Liver (tissue), 9 donors: ENCODE measurements around the gene OCA2. TPM values are rescaled to one million over a fixed set of nuclear protein-coding genes. Genes with fewer than 3 reads are reported as not detected.

Experiments used
- DNase-seq: peaks from one replicate; pipeline ENCODE4 v3.0.0-alpha.2; 2017; ENCODE audit warnings: low spot score
- H3K27ac ChIP-seq, 2 donors: one replicate each; pipeline ENCODE4 v1.7.0; 2013; ENCODE audit warnings: inconsistent platforms in 2 of 2, low read length in 2 of 2, control low read depth in 1 of 2, low read depth in 1 of 2, mild to moderate bottlenecking in 1 of 2
- H3K27me3 ChIP-seq, 4 donors: one replicate each; pipeline versions ENCODE4 v1.6.1 to v1.7.0; 2013; ENCODE audit warnings: low read length in 3 of 4, inconsistent platforms in 1 of 4, mild to moderate bottlenecking in 1 of 4, moderate library complexity in 1 of 4; ENCODE audit not compliant: control insufficient read depth in 4 of 4, insufficient read depth in 4 of 4
- H3K36me3 ChIP-seq, 4 donors: one replicate each; pipeline versions ENCODE4 v1.6.1 to v1.7.0; 2013; ENCODE audit warnings: low read length in 3 of 4, mild to moderate bottlenecking in 3 of 4, low read depth in 1 of 4, moderate library complexity in 1 of 4; ENCODE audit not compliant: control insufficient read depth in 4 of 4, insufficient read depth in 3 of 4
- H3K4me1 ChIP-seq, 4 donors: one replicate each; pipeline versions ENCODE4 v1.6.1 to v1.7.0; 2013; ENCODE audit warnings: low read length in 3 of 4, mild to moderate bottlenecking in 3 of 4, moderate library complexity in 1 of 4; ENCODE audit not compliant: control insufficient read depth in 4 of 4, insufficient read depth in 4 of 4
- H3K4me3 ChIP-seq, 3 donors: one replicate each; pipeline versions ENCODE4 v1.6.1 to v1.7.0; 2013; ENCODE audit warnings: low read length in 3 of 3, control low read depth in 1 of 3, low read depth in 1 of 3, mild to moderate bottlenecking in 1 of 3
- H3K9ac ChIP-seq, 2 donors: one replicate each; pipeline ENCODE4 v1.7.0; 2013; ENCODE audit warnings: low read length in 2 of 2, mild to moderate bottlenecking in 2 of 2, moderate library complexity in 2 of 2, control low read depth in 1 of 2, low read depth in 1 of 2
- H3K9me3 ChIP-seq, 4 donors: one replicate each; pipeline versions ENCODE4 v1.6.1 to v1.7.0; 2013; ENCODE audit warnings: low read length in 3 of 4; ENCODE audit not compliant: control insufficient read depth in 4 of 4
- ATF3 ChIP-seq: IDR thresholded peaks from 2 replicates; pipeline ENCODE4 v1.6.1; 2016; ENCODE audit warnings: antibody characterized with exemption
- CTCF ChIP-seq: fragments of 150-350 bp; IDR thresholded peaks from 2 replicates; pipeline ENCODE4 v1.5.1; 2017; ENCODE audit warnings: improper control_type of control experiment, low read depth, low read length; ENCODE audit not compliant: missing input control
- EGR1 ChIP-seq, 2 donors: IDR thresholded peaks; 2 replicates each; pipeline ENCODE4 v1.6.1; 2016 to 2018; ENCODE audit warnings: antibody characterized with exemption in 2 of 2, low read depth in 2 of 2
- FOXA1 ChIP-seq: IDR thresholded peaks from 2 replicates; pipeline ENCODE4 v1.6.1; 2016; ENCODE audit warnings: antibody characterized with exemption
- GABPA ChIP-seq, 2 donors: IDR thresholded peaks in 1 of 2; conservative IDR thresholded peaks in 1 of 2; 2 replicates each; pipeline ENCODE4 v1.6.1; 2016; ENCODE audit warnings: antibody characterized with exemption in 2 of 2, mild to moderate bottlenecking in 1 of 2, moderate library complexity in 1 of 2
- HNF4A ChIP-seq, 2 donors: conservative IDR thresholded peaks; 2 replicates each; pipeline ENCODE4 v1.6.1; 2016; ENCODE audit warnings: antibody characterized with exemption in 2 of 2, mild to moderate bottlenecking in 2 of 2
- HNF4G ChIP-seq: IDR thresholded peaks from 2 replicates; pipeline ENCODE4 v1.6.1; 2016; ENCODE audit warnings: antibody characterized with exemption
- JUND ChIP-seq, 2 donors: IDR thresholded peaks; 2 replicates each; pipeline ENCODE4 v1.6.1; 2016; ENCODE audit warnings: antibody characterized with exemption in 2 of 2
- MAX ChIP-seq: IDR thresholded peaks from 2 replicates; pipeline ENCODE4 v1.6.1; 2016; ENCODE audit warnings: antibody characterized with exemption
- NR2F2 ChIP-seq: IDR thresholded peaks from 2 replicates; pipeline ENCODE4 v1.6.1; 2016; ENCODE audit warnings: antibody characterized with exemption
- RAD21 ChIP-seq, 2 donors: IDR thresholded peaks; 2 replicates each; pipeline ENCODE4 v1.6.1; 2016; ENCODE audit warnings: antibody characterized with exemption in 2 of 2, mild to moderate bottlenecking in 2 of 2
- REST ChIP-seq: IDR thresholded peaks from 2 replicates; pipeline ENCODE4 v1.6.1; 2016; ENCODE audit warnings: antibody characterized with exemption, mild to moderate bottlenecking
- RXRA ChIP-seq, 2 donors: IDR thresholded peaks; 2 replicates each; pipeline ENCODE4 v1.6.1; 2017 to 2018; ENCODE audit warnings: antibody characterized with exemption in 2 of 2, mild to moderate bottlenecking in 1 of 2
- SP1 ChIP-seq: IDR thresholded peaks from 2 replicates; pipeline ENCODE4 v1.6.1; 2018; ENCODE audit warnings: antibody characterized with exemption, mild to moderate bottlenecking
- TAF1 ChIP-seq: conservative IDR thresholded peaks from 2 replicates; pipeline ENCODE4 v1.6.1; 2016; ENCODE audit warnings: antibody characterized with exemption, mild to moderate bottlenecking
- YY1 ChIP-seq: IDR thresholded peaks from 2 replicates; pipeline ENCODE4 v1.6.1; 2016; ENCODE audit warnings: antibody characterized with exemption, mild to moderate bottlenecking
- ZBTB33 ChIP-seq: IDR thresholded peaks from 2 replicates; pipeline ENCODE4 v1.6.1; 2016; ENCODE audit warnings: antibody characterized with exemption
- WGBS: extraction: QIAGEN DNeasy Blood & Tissue Kit; methylation state at CpG from one replicate; pipeline ENCODE4 v1.1.7; 2013; 5-methylcytosine and 5-hydroxymethylcytosine counted together
- polyA plus RNA-seq, 2 donors: library from polyadenylated mRNA; stranded (reverse) in 1 of 2; unstranded in 1 of 2; fragments of 200-250 nt in 1 of 2; fragments of >200 nt in 1 of 2; fragmentation: Nextera tagmentation in 1 of 2; extraction: Ambion mirVana in 1 of 2; gene quantifications; one replicate each; pipeline versions ENCODE4 v1.2.1 to v1.2.3, GENCODE V29; 2013 to 2015
- total RNA-seq, 2 donors: library from RNA; depleted of rRNA; stranded (reverse); fragments of >200 nt; gene quantifications; one replicate each; pipeline ENCODE4 v1.2.3, GENCODE V29; 2014
- donor health status: healthy.
- donor health status: healthy.
- donor health status: healthy.
- donor health status: healthy.
- donor health status: healthy.

The OCA2 gene
- total and polyA plus RNA-seq, 4 donors = 0.02 to 0.56 (median 0.15) TPM

- TF ChIP-seq REST = no peak
- no peak for TF ChIP-seq CTCF
- no peak for TF ChIP-seq GABPA (IDR thresholded peaks at IDR 0.05 in 1 of 2, conservative IDR thresholded peaks at IDR 0.05 in 1 of 2)
- TF ChIP-seq YY1 = no peak
- TF ChIP-seq JUND (IDR thresholded peaks at IDR 0.05) = no peak
- no peak for TF ChIP-seq HNF4G
- TF ChIP-seq TAF1 = no peak
- no peak for TF ChIP-seq HNF4A (conservative IDR thresholded peaks at IDR 0.05)
- no peak for TF ChIP-seq MAX
- TF ChIP-seq RXRA (IDR thresholded peaks at IDR 0.05) = no peak
- TF ChIP-seq SP1 = no peak
- TF ChIP-seq RAD21 (IDR thresholded peaks at IDR 0.05) = no peak
- TF ChIP-seq ATF3 = no peak
- no peak for TF ChIP-seq FOXA1
- TF ChIP-seq ZBTB33 = no peak
- no peak for TF ChIP-seq EGR1 (IDR thresholded peaks at IDR 0.05; ENCODE audit: low read depth in 2 of 2)
- no peak for TF ChIP-seq NR2F2
These were observed 109.3 kb downstream of the OCA2 start for GRCh38 chr15:27989838-27990237.

GRCh38 chr15:27989427-27989826 lies 109.7 kb downstream of the OCA2 start:
- Histone ChIP-seq H3K9me3 (no peaks in the 10 kb centered on the region), H3K27me3 (no peaks in the 10 kb centered on the region), H3K4me3 (no peak overlapping the region), H3K27ac (no peak overlapping the region), H3K4me1 (no peaks in the 10 kb centered on the region), H3K36me3 (no peaks in the 10 kb centered on the region), H3K9ac (no peak overlapping the region)
- WGBS = 90% methylated on average over 13 of the region's 13 CpGs
- TF ChIP-seq GABPA (IDR thresholded peaks at IDR 0.05 in 1 of 2, conservative IDR thresholded peaks at IDR 0.05 in 1 of 2) (no peak), EGR1 (IDR thresholded peaks at IDR 0.05; ENCODE audit: low read depth in 2 of 2) (no peak), NR2F2 (no peak), ZBTB33 (no peak), SP1 (no peak), JUND (IDR thresholded peaks at IDR 0.05) (no peak), MAX (no peak), TAF1 (no peak), HNF4A (conservative IDR thresholded peaks at IDR 0.05) (no peak)
- no peak for DNase-seq

More at GRCh38 chr15:27989838-27990237, 109.3 kb downstream of the OCA2 start:
- 85% methylated on average over 4 of the region's 4 CpGs for WGBS
- no peak overlapping the region for H3K9ac ChIP-seq
- DNase-seq = no peak
- no peaks in the 10 kb centered on the region for H3K4me1 ChIP-seq
- H3K4me3 ChIP-seq = no peak overlapping the region
- no peaks in the 10 kb centered on the region for H3K27me3 ChIP-seq
- H3K9me3 ChIP-seq = no peaks in the 10 kb centered on the region
- no peaks in the 10 kb centered on the region for H3K36me3 ChIP-seq
- H3K27ac ChIP-seq = no peak overlapping the region
